SU-DHL-6 (cell line): ENCODE results near the gene TCP10L.

ENCODE experiments used
- EZH2phosphoT487 ChIP-seq: fragments of 200-600 bp; sonication (generic), shearing (Covaris generic); conservative IDR thresholded peaks from 2 replicates; pipeline ENCODE4 v1.6.1; 2018; ENCODE audit warnings: mild to moderate bottlenecking, antibody characterized with exemption, low read length, moderate library complexity, mixed read lengths
- TF ChIP-seq, protein P1 (sequence below): fragments of 200-600 bp; sonication (generic); IDR thresholded peaks from one replicate; pipeline ENCODE4 v1.5.1; 2017; ENCODE audit warnings: antibody characterized with exemption, mild to moderate bottlenecking, low read length, moderate library complexity; ENCODE audit not compliant: insufficient read depth, poor library complexity, severe bottlenecking

DNA sequence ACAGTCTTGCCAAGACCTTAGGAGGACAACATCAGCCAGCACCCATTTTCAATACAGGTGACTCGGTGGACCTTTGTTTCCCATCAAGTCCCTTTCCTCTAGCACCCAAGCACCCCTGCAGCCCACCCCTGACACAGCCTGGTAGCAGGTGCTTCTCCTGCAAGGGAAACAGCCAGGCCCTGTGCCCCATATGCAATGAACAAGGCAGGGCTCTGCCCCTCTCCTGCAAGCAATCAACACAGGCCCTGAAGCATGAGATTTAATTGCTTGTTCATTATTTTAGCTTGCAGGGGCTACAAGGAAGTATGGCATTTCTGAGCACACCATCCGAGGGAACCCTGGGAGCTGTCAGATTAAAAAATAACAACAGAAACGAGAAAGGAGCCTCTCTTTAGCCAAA, 35.4 kb downstream of the TCP10L start:
- TF ChIP-seq, protein P1, sequence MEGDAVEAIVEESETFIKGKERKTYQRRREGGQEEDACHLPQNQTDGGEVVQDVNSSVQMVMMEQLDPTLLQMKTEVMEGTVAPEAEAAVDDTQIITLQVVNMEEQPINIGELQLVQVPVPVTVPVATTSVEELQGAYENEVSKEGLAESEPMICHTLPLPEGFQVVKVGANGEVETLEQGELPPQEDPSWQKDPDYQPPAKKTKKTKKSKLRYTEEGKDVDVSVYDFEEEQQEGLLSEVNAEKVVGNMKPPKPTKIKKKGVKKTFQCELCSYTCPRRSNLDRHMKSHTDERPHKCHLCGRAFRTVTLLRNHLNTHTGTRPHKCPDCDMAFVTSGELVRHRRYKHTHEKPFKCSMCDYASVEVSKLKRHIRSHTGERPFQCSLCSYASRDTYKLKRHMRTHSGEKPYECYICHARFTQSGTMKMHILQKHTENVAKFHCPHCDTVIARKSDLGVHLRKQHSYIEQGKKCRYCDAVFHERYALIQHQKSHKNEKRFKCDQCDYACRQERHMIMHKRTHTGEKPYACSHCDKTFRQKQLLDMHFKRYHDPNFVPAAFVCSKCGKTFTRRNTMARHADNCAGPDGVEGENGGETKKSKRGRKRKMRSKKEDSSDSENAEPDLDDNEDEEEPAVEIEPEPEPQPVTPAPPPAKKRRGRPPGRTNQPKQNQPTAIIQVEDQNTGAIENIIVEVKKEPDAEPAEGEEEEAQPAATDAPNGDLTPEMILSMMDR, result no peak
- no peak for TF ChIP-seq EZH2phosphoT487
